CD4-positive, alpha-beta T cell treated with Interleukin-17A for 1 hour (primary cell): Measurements from ENCODE around the gene RPL31.
"Not testable (repeated sequence)": the region's sequence is repeated elsewhere in the genome, so short reads cannot be mapped to it uniquely, and the experiment has no call there.

Experiments used
- DNase-seq: peaks from one replicate; pipeline ENCODE4 v3.0.0-alpha.2; 2020

The RPL31 gene

DNA sequence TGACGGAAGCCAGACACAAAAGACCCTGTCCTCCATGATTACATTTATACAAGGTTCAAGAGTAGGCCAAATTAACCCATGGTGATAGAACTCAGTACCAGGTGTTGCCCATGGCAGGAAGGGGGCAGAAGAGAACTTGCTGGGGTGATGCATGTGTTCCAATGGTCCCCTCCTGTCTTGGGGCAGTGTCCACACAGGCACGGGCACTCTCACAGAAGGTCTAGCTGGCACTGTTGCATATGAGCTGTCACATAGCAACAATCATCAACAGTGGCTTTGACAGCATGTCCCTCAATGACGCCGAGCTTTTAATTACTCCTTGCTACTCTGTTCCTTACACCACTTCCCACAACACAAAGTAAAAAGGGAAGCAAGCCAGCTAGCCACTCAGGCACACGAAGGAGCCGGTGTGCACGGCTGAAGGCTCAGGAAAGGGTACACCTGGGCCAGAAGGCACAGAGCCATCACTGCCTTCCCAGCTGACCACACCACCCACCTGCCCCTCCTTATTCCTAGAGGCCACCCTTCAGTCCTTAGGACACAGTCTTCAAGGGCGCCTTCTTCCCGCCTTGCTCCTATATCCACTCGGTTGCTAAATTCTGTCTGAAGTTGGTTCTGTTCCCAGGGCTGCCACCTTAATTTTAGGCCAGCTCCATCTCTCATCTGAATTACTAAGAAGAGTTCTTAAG is 28.9 kb downstream of the RPL31 start:
- DNase-seq: no peak

DNA sequence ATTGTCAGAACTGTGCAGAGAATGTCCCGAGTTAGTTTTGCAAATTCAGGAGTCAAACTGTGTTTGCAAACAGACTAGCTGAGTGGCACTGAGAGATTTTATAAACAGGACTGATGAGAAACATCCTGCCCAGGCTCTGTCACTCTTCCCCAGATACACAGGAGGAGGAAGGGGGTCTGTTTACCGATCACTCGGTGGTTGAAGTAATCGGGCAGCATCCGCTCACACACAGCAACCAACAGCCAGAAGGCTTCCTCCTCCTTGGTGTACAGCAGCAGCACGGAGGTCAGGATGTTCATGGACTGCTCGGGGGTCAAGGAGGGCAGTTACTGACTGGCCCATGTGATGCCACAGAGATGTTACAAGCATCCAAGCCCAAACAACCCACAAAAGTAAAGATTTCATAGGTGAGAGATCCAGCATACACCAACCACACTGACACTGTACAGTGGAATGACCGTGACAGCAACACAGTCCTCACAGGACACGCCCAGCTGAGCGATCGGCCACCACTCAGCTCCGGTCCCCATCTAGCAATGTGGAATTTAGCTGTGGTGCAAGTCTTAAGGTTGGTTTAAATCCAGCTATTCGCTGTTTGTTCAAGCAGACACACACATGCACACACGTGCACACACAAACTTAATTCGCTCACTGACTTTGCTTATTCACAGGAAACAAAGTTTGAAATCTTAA is 30.1 kb downstream of the RPL31 start:
- DNase-seq: no peak

- no peak for DNase-seq
Observed at GRCh38 chr2:101036562-101036961, 34.5 kb downstream of the RPL31 start.

DNA sequence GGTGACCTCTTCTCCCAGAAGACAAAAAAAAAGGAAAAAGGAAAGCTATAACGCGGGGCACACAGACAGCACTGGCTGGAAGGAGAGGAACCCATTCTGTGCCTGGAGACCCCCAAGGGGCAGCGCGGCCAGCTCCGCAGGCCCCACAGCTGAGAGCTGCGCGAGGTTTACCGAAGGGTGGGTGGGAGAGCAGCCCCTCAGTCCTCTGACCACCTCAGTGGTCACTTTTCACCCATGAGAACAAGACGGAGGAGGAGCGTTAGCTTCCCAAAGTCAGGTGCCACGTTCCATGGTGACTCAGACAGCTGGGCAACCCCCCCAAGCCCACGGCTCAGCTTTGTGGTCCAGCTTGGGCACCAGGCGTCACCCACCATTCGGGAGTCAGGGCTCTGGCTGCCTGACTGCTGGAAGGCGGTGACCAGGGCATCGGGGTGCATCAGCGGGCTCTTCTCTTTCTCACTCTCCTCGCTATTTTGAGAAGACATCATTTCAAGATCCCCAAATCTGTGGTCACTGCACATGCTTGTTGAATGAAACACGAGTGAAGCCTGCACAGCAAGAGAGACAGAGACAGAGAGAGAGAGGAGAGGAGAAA is 35.2 kb downstream of the RPL31 start:
- no peak for DNase-seq

DNA sequence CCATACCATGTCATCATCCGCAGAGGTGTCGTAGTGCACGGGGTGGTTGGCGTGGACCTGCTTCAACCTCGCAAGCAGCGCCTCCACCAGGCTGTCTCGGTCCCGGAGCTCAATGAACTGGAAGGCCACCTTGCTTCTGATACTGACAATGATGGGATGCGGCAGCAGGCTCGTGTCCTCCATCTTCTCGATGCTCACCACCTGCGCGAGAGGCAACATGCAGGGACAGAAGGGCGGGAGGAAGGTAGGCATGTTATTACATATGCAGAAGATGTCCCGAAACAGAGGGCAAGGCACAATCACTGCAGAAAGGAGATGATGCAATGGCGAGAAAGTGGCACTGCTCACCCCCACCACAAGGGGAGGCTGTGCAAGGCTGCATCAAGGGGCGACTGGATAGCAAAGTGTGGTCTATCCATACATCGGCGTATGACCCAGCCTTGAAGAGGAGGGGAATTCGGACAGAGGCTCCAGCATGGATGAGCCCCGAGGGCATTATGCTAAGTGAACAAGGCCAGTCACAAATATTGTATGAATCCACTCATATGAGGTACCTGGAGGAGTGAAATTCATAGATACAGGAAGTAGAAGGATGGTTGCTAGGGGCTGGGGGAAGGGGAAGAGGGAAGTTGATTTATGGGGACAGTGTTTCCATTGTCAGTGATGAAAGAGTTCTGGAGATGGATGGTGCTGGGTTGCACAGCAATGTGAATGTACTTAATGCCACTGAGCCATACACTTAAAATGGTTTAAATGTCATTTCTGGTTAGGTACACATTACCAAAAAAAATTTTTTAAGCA is 36.6 kb downstream of the RPL31 start:
- no peak for DNase-seq

GRCh38 chr2:101040072-101040471 is 38.0 kb downstream of the RPL31 start:
- DNase-seq: no peak

- no peak for DNase-seq
Observed at GRCh38 chr2:101040761-101041160, 38.7 kb downstream of the RPL31 start.

DNA sequence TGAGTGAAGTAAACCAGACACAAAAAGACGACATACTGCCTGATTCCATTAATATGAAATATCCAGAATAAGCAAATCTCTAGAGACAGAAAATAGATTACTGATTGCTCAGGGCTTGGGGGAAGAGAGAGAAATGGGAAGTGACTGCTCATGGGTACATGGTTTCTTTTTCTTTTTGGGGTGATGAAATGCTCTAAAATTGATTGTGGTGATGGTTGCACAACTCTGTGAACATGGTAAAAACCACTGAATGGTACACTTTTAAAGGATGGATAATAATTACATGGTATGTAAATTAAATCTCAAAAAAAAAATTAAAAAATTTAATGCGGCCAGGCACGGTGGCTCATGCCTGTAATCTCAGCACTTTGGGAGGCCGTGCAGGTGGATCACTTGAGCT is 39.3 kb downstream of the RPL31 start:
- no peak for DNase-seq

- DNase-seq: no peak
Observed at GRCh38 chr2:101045330-101045729, 43.2 kb downstream of the RPL31 start.

- no peak for DNase-seq
Observed at GRCh38 chr2:101047075-101047766, 45.1 kb downstream of the RPL31 start.

DNA sequence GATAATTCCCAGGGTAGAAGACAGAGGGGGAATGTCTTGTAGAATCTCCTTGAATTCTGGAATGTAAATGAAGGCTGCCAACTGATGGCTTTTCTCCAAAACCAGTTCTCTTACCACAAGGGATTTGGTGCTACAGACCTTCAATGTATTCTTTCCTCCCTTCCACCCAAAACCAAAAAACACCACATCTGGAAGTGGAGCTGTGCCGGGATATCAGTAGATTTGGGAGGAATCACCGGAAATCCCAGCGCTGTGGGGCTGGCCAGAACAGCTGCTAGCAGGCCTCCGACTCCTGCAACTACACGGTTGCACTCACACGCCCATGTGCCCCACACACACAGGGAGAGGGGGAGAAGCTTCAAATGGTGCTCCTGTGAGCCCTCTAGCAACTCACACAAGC is 45.7 kb downstream of the RPL31 start:
- no peak for DNase-seq

DNA sequence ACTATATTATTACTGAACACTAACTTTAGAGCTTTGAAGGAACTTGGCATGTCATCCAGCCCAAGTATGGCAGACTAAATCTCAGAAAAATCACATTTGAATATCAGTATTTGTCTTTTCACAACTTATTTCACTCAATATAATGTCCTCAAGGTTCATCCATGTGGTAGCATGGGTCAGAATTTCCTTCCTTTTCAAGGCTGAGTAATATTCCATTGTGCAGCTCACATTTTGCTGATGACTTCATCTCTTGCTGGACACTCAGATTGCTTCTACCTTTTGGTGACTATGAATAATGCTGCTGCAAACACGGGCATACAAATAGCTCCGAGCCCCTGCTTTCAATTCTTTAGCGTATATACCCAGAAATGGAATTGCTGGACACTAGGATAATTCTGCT is 46.7 kb downstream of the RPL31 start:
- no peak for DNase-seq

DNA sequence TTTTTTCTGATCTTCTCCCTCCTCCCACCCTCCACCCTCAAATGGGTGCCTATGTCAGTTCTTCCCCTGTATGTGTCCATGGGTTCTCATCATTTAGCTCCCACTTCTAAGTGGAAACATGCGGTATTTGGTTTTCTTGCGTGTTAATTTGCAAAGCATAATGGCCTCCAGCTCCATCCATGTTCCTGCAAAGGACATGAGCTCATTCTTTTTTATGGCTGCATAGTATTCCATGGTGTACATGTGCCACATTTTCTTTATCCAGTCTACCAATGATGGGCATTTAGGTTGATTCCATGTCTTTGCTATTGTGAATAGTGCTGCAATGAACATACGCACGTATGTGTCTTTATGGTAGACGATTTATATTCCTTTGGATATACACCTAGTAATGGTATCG is 48.8 kb downstream of the RPL31 start:
- DNase-seq: not testable (repeated sequence)

DNA sequence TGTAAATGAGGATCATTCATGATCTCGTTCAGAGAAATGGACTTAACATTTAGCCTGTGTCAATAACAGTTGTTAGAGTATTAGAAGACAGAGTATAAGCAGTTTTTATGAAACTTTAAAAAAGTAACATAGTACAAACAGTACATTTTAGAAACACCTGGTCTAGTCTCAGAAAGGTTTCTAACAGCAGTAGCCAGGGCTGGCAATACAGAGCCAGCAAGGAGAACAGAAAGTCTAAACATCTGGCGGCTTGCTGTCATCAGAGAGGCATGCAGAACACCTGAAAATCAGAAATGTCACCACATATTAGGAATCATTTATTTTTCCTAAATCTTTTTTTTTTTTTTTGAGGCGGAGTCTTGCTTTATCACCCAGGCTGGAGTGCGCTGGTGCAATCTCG is 50.1 kb downstream of the RPL31 start:
- DNase-seq: no peak

DNA sequence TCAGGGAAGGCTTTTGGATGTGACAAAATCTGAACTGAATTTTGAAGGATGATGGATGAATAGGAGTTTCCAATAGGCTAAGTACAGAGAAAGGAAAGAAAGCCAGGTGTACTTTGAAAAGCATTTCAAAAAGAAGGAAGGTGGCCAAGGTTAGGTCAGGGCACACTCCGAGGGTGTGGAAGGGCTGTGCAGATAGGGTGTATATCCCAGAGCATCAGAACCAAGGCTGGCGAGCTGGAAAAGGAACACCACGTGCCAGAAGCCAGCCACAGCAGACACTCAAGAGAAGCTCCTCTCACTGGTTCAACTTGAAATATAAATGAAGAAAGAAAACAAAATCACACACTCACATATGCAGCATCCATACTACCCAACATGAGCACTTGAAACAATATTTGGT is 51.0 kb downstream of the RPL31 start:
- no peak for DNase-seq
